H54 (cell line): Measurements from ENCODE around the gene ESF1.
A peak's percentile ranks its signal among the peaks of the same experiment; 100 is the strongest.
"Not testable (repeated sequence)": the region's sequence is repeated elsewhere in the genome, so short reads cannot be mapped to it uniquely, and the experiment has no call there.

ENCODE experiments used
- DNase-seq: peaks from one replicate; pipeline ENCODE4 v3.0.0; 2011; ENCODE audit warnings: low spot score, mixed read lengths; ENCODE audit not compliant: insufficient read length
- FAIRE-seq: peaks from 3 replicates; lab custom pipeline; 2011; peaks lifted over from hg19 to GRCh38; lab: Jason Lieb, UNC
- POLR2A ChIP-seq: IDR thresholded peaks from 2 replicates; pipeline ENCODE4 v1.6.1; 2011; ENCODE audit warnings: low read depth, mild to moderate bottlenecking, low read length

ESF1 gene

GRCh38 chr20:13777171-13777601 lies 7.5 kb downstream of the ESF1 start:
- FAIRE-seq = peak; percentile 69
- DNase-seq = peak; percentile 11
- TF ChIP-seq POLR2A = no peak

DNA sequence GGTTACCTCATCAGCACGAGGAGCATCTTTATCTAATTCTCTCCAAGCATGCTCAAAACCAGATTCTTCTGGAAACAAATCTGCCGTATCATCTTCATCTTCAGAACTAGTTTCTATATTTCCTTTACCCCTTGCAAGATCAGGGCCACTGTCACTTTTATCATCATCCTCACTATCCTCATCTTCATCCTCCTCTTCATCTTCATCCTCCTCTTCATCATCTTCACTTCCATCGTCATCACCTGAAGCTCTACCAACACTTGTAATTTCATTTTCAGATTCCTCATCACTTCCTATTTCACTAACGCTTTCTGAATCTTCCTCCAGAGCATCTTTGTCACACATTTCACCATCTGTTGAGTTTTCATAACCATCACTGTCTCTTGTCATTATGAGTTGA lies 8.9 kb downstream of the ESF1 start:
- FAIRE-seq (no peak), DNase-seq (no peak)
- no peak for TF ChIP-seq POLR2A

GRCh38 chr20:13772529-13772928 lies 12.2 kb downstream of the ESF1 start:
- FAIRE-seq = no peak
- DNase-seq = no peak

GRCh38 chr20:13771853-13772453 lies 12.8 kb downstream of the ESF1 start:
- no peak for TF ChIP-seq POLR2A
- no peak for DNase-seq
- no peak for FAIRE-seq

More at GRCh38 chr20:13772529-13772928, 12.2 kb downstream of the ESF1 start:
- TF ChIP-seq POLR2A = no peak

DNA sequence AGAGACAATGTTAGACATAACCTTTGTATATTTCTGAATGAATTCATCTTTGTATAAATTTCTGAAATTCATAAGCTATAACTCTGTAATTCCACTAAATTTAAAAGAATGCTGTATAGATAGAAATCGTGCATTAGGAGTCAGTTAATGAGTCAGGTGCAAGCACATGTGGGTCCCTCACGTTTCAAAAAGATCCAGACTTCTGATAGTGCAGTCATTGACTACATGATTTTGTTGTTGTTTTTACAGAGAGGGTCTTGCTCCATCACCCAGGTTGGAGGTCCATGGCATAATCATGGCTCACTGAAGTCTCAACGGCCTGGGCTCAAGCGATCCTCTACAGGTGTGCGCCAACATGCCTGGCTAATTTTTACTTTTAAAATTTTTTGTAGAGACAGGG lies 14.6 kb downstream of the ESF1 start:
- TF ChIP-seq POLR2A = no peak
- FAIRE-seq = no peak
- no peak for DNase-seq

GRCh38 chr20:13765868-13766416 lies 18.8 kb downstream of the ESF1 start:
- no peak for FAIRE-seq
- DNase-seq = no peak
- TF ChIP-seq POLR2A = no peak

DNA sequence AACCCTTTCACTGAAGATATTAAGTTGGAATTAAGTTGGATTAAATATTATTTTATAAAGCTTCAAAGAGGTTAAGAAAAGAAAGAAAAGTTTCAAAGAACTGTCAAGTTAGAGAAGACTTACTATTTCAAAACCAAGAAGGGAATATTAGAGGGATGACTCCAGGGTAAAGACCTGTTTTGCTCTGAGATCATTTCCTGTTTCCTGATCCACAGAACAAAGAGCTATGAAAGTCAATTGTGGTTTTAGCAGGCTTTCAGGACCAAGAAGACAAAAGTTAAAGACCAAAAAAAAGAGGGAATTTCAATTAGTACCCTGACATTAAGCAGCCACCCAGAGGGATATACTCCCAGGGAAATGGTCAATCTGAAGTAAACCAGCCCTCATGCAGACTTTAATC lies 19.4 kb downstream of the ESF1 start:
- no peak for DNase-seq
- FAIRE-seq = peak; percentile 77
- TF ChIP-seq POLR2A = no peak

- not testable (repeated sequence) for DNase-seq, FAIRE-seq
Measured at GRCh38 chr20:13760451-13760946, 24.2 kb downstream of the ESF1 start.

- no peak for FAIRE-seq
- TF ChIP-seq POLR2A = no peak
- no peak for DNase-seq
Measured at GRCh38 chr20:13758884-13759283, 25.8 kb downstream of the ESF1 start.

- TF ChIP-seq POLR2A = no peak
- no peak for FAIRE-seq
- no peak for DNase-seq
Measured at GRCh38 chr20:13756551-13756950, 28.2 kb downstream of the ESF1 start.

DNA sequence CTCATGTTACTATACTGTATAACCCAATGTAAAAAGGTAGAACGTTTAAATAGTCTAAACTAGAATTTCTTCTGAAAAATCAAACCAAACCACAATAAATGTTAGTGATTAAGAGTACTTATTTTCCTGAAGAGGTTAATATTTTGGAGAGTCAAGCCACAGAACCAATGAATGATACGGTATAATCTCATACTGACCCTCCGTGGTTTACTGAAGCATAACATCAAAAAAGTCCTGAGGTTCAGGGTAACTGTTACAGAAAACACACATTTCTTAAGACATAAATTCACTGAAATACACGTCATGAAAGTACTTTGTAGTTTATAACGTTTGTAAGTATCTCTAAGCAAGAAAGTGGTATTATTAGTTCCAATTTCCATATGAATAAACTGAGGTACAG lies 28.9 kb downstream of the ESF1 start:
- no peak for TF ChIP-seq POLR2A
- no peak for DNase-seq
- FAIRE-seq = no peak

GRCh38 chr20:13753436-13754036 lies 31.2 kb downstream of the ESF1 start:
- FAIRE-seq = no peak
- DNase-seq = no peak
- no peak for TF ChIP-seq POLR2A

- FAIRE-seq = no peak
- DNase-seq = no peak
- no peak for TF ChIP-seq POLR2A
Measured at GRCh38 chr20:13749811-13750210, 34.9 kb downstream of the ESF1 start.

DNA sequence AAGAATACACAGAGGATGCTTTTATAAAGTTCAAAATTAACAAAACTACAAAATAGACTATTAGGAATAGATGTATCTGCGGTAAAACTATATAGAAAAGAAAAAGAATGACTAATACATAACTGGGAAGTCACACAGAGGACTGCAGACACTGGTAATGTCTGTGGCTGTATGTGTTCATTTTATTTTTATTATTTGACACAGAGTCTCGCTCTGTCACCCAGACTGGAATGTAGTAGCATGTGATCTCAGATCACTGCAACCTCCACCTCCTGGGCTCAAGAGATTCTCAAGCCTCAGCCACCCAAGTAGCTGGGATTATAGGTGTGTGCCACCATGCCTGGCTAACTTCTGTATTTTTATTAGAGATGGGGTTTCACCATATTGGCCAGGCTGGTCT lies 38.9 kb downstream of the ESF1 start:
- FAIRE-seq (no peak), DNase-seq (no peak)
- no peak for TF ChIP-seq POLR2A

- no peak for DNase-seq
- peak; percentile 30 for FAIRE-seq
- no peak for TF ChIP-seq POLR2A
Measured at GRCh38 chr20:13744352-13744751, 40.4 kb downstream of the ESF1 start.
